ENCODE results near the gene PGBD2. TPM values are rescaled to one million over a fixed set of nuclear protein-coding genes. Genes with fewer than 3 reads are reported as not detected.

PGBD2 gene
- total and polyA plus RNA-seq, 9 of the 15 experiments (the other 6 are each of a cell fraction or from before 2014, with no cell fraction given): 11.9 to 21.8 (median 14.7) TPM

DNA sequence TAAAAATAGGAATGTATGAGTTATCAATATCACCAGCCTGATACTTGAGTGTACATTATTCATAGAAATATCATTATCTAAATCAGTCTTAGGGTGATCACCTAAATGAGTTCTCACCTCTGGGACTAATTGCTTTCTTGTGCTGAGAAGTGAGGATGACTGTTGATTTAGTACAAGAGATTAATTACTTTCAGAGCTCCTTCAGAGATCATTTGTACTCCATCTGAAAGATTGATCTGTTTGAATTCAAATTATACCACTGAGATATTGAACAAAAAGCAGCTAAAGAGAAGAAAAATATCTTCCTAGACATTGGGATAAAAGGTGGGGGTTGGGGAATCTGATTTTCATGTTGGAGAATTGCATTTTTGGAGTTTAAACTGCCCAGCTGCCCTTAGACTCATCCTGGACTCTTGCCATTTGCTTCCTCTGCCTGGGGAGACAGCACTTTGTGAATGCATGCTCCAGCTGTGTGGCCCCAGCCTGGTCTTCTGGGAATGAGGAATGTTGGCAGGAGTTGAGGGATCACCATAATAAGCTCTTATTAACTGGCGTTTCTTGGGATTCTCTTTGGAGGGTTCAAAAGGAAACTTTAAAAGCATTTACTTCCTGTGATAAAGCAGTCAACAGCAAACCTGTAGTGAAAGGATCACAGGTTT lies 19.7 kb upstream of the PGBD2 start (continued):
- TF ChIP-seq, protein P1, sequence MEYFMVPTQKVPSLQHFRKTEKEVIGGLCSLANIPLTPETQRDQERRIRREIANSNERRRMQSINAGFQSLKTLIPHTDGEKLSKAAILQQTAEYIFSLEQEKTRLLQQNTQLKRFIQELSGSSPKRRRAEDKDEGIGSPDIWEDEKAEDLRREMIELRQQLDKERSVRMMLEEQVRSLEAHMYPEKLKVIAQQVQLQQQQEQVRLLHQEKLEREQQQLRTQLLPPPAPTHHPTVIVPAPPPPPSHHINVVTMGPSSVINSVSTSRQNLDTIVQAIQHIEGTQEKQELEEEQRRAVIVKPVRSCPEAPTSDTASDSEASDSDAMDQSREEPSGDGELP (CRISPR knock-in tag; IDR thresholded peaks at IDR 0.05; ENCODE audit: borderline replicate concordance): 0 out of 2 replicates have a peak, but pooled peaks have one; percentile 12
- TF ChIP-seq CEBPG (CRISPR knock-in tag; IDR thresholded peaks at IDR 0.05) (no peak), CEBPG (tag; conservative IDR thresholded peaks at IDR 0.05 in 1 of 2, IDR thresholded peaks at IDR 0.05 in 1 of 2) (no peak), ESRRB (CRISPR knock-in tag; IDR thresholded peaks at IDR 0.05; ENCODE audit: borderline replicate concordance) (no peak), MCM3 (IDR thresholded peaks at IDR 0.05) (no peak), ASH1L (IDR thresholded peaks at IDR 0.05; ENCODE audit: borderline replicate concordance, low read depth, partially characterized antibody) (no peak), NCOR1 (IDR thresholded peaks at IDR 0.05) (no peak), KLF6 (CRISPR knock-in tag; IDR thresholded peaks at IDR 0.05; ENCODE audit: borderline replicate concordance) (no peak), ZNF354B (CRISPR knock-in tag; IDR thresholded peaks at IDR 0.05) (no peak), CAMTA2 (CRISPR knock-in tag; conservative IDR thresholded peaks at IDR 0.05) (no peak), KHSRP (IDR thresholded peaks at IDR 0.05) (no peak), RHOXF2B (CRISPR knock-in tag; conservative IDR thresholded peaks at IDR 0.05) (no peak), ZNF41 (CRISPR knock-in tag; conservative IDR thresholded peaks at IDR 0.05) (no peak), ZNF274 (IDR thresholded peaks at IDR 0.05; ENCODE audit: borderline replicate concordance, low read depth, low read length) (no peak), FOXM1 (IDR thresholded peaks at IDR 0.05; ENCODE audit: low read depth) (no peak), FOXM1 (CRISPR knock-in tag; IDR thresholded peaks at IDR 0.05; ENCODE audit: low read depth) (no peak), ZNF311 (CRISPR knock-in tag; IDR thresholded peaks at IDR 0.05) (0 out of 2 replicates have a peak, but pooled peaks have one; percentile 47), ZNF75A (CRISPR knock-in tag; IDR thresholded peaks at IDR 0.05) (no peak), NFIC (IDR thresholded peaks at IDR 0.05) (peak; percentile 69), PURB (CRISPR knock-in tag; IDR thresholded peaks at IDR 0.05; ENCODE audit: low read depth) (no peak), FOXP1 (CRISPR knock-in tag; IDR thresholded peaks at IDR 0.05) (no peak), ZNF766 (CRISPR knock-in tag; conservative IDR thresholded peaks at IDR 0.05) (no peak)
- TF ChIP-seq, protein P2, sequence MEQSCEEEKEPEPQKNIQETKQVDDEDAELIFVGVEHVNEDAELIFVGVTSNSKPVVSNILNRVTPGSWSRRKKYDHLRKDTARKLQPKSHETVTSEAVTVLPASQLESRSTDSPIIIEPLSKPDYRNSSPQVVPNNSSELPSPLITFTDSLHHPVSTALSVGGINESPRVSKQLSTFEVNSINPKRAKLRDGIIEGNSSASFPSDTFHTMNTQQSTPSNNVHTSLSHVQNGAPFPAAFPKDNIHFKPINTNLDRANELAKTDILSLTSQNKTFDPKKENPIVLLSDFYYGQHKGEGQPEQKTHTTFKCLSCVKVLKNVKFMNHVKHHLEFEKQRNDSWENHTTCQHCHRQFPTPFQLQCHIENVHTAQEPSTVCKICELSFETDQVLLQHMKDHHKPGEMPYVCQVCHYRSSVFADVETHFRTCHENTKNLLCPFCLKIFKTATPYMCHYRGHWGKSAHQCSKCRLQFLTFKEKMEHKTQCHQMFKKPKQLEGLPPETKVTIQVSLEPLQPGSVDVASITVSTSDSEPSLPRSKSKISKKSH (CRISPR knock-in tag; IDR thresholded peaks at IDR 0.05): no peak
- TF ChIP-seq, protein P3, sequence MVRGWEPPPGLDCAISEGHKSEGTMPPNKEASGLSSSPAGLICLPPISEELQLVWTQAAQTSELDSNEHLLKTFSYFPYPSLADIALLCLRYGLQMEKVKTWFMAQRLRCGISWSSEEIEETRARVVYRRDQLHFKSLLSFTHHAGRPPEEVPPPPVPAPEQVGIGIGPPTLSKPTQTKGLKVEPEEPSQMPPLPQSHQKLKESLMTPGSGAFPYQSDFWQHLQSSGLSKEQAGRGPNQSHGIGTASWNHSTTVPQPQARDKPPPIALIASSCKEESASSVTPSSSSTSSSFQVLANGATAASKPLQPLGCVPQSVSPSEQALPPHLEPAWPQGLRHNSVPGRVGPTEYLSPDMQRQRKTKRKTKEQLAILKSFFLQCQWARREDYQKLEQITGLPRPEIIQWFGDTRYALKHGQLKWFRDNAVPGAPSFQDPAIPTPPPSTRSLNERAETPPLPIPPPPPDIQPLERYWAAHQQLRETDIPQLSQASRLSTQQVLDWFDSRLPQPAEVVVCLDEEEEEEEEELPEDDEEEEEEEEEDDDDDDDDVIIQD (CRISPR knock-in tag; IDR thresholded peaks at IDR 0.05): no peak
- TF ChIP-seq, protein P4, sequence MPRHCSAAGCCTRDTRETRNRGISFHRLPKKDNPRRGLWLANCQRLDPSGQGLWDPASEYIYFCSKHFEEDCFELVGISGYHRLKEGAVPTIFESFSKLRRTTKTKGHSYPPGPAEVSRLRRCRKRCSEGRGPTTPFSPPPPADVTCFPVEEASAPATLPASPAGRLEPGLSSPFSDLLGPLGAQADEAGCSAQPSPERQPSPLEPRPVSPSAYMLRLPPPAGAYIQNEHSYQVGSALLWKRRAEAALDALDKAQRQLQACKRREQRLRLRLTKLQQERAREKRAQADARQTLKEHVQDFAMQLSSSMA (CRISPR knock-in tag; IDR thresholded peaks at IDR 0.05): no peak
- TF ChIP-seq, protein P5, sequence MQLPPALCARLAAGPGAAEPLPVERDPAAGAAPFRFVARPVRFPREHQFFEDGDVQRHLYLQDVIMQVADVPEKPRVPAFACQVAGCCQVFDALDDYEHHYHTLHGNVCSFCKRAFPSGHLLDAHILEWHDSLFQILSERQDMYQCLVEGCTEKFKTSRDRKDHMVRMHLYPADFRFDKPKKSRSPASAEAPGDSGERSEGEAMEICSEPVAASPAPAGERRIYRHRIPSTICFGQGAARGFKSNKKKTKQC (CRISPR knock-in tag; IDR thresholded peaks at IDR 0.05): no peak
